ENCODE data around the gene RAD9A.
"Not testable (repeated sequence)": the region's sequence is repeated elsewhere in the genome, so short reads cannot be mapped to it uniquely, and the experiment has no call there.

Gene RAD9A

GRCh38 chr11:67400942-67401494, 9.2 kb downstream of the RAD9A start:
- H3K79me2 ChIP-seq (ENCODE audit: low read length): peaks cover 21% of the 10 kb centered on the region

GRCh38 chr11:67401495-67402191, 9.9 kb downstream of the RAD9A start, which contains the start of gene PPP1CA:
TSS of gene PPP1CA (minus strand) at chr11:67401858. CDS start at chr11:67401782, 76 bp downstream.
- peak within 1 kb of the TSS; percentile 97 for H3K9ac ChIP-seq (ENCODE audit: low read length)
- peaks cover 34% of the 10 kb centered on the region for H3K36me3 ChIP-seq (replicated peaks; ENCODE audit: low read depth, low read length)
- peak within 1 kb of the TSS; percentile 79 for H3K27ac ChIP-seq (ENCODE audit: low read length)
- peak within 1 kb of the TSS; percentile 94 for H3K4me3 ChIP-seq (ENCODE audit: low read length)
- no peaks in the 10 kb centered on the region for H3K27me3 ChIP-seq (ENCODE audit: low read depth, low read length)
- peaks cover 21% of the 10 kb centered on the region for H3K79me2 ChIP-seq (ENCODE audit: low read length)
- TF ChIP-seq CTCF (IDR thresholded peaks at IDR 0.05; ENCODE audit: low read depth, low read length): peak; percentile 27
- TF ChIP-seq EZH2phosphoT487 (IDR thresholded peaks at IDR 0.05; ENCODE audit: low read depth): no peak
- no peaks in the 10 kb centered on the region for H3K9me3 ChIP-seq (ENCODE audit: insufficient read depth, low read length)
- H3K4me1 ChIP-seq (ENCODE audit: low read length): peaks cover 39% of the 10 kb centered on the region
- H2AFZ ChIP-seq (ENCODE audit: low read depth, low read length): 0 out of 2 replicates have a peak within 1 kb of the TSS, but pooled peaks have one; percentile 45
- H4K20me1 ChIP-seq (ENCODE audit: insufficient read depth, low read length): peaks cover 8% of the 10 kb centered on the region; the same call in 1 of the 2 replicates
- peak within 1 kb of the TSS; percentile 98 for H3K4me2 ChIP-seq (ENCODE audit: low read length)

More at GRCh38 chr11:67400942-67401494, 9.2 kb downstream of the RAD9A start:
- Histone ChIP-seq H3K4me2 (ENCODE audit: low read length) (peak overlapping the region; percentile 93), H3K36me3 (replicated peaks; ENCODE audit: low read depth, low read length) (peaks cover 39% of the 10 kb centered on the region), H3K27ac (ENCODE audit: low read length) (peak overlapping the region; percentile 67), H3K4me3 (ENCODE audit: low read length) (peak overlapping the region; percentile 94), H3K4me1 (ENCODE audit: low read length) (peaks cover 39% of the 10 kb centered on the region), H3K9ac (ENCODE audit: low read length) (peak overlapping the region; percentile 97), H2AFZ (ENCODE audit: low read depth, low read length) (no peak overlapping the region), H3K27me3 (ENCODE audit: low read depth, low read length) (no peaks in the 10 kb centered on the region), H3K9me3 (ENCODE audit: insufficient read depth, low read length) (no peaks in the 10 kb centered on the region), H4K20me1 (ENCODE audit: insufficient read depth, low read length) (peaks cover 11% of the 10 kb centered on the region; the same call in 1 of the 2 replicates)
- TF ChIP-seq EZH2phosphoT487 (IDR thresholded peaks at IDR 0.05; ENCODE audit: low read depth) (no peak), CTCF (IDR thresholded peaks at IDR 0.05; ENCODE audit: low read depth, low read length) (no peak)

DNA sequence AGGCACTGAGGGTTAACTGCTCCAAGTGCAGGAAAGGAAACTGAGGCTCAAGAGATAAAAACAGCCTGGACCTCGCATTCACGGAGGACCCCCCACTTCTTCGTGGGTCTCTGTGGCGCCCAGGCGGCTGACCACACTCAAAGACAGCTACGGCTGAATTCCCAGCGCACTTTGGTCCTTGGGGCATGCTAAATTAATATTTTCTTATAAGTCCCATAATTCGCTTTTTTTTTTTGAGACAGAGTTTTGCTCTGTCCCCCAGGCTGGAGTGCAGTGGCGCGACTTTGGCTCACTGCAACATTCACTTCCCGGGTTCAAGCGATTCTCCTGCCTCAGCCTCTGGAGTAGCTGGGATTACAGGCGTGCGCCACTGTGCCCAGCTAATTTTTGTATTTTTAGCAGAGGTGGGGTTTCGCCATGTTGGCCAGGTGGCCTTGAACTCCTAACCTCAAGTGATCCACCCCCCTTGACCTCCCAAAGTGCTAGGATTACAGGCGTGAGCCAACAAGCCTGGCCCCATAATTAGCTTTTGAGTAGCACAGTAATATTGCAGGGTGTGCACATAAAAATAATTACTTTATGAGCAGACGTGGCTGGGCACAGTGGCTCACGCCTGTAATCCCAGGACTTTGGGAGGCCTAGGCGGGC, 10.5 kb downstream of the RAD9A start:
- H3K27me3 ChIP-seq (ENCODE audit: low read depth, low read length); H4K20me1 ChIP-seq (ENCODE audit: insufficient read depth, low read length); H3K9me3 ChIP-seq (ENCODE audit: insufficient read depth, low read length): not testable (repeated sequence)
- Histone ChIP-seq H3K27ac (ENCODE audit: low read length) (peak overlapping the region; percentile 79), H3K79me2 (ENCODE audit: low read length) (peaks cover 21% of the 10 kb centered on the region), H2AFZ (ENCODE audit: low read depth, low read length) (0 out of 2 replicates have a peak overlapping the region, but pooled peaks have one; percentile 45), H3K36me3 (replicated peaks; ENCODE audit: low read depth, low read length) (peaks cover 31% of the 10 kb centered on the region), H3K4me2 (ENCODE audit: low read length) (peak overlapping the region; percentile 98), H3K9ac (ENCODE audit: low read length) (peak overlapping the region; percentile 85), H3K4me3 (ENCODE audit: low read length) (peak overlapping the region; percentile 80), H3K4me1 (ENCODE audit: low read length) (peaks cover 39% of the 10 kb centered on the region)

GRCh38 chr11:67403085-67403484, 11.3 kb downstream of the RAD9A start:
- H4K20me1 ChIP-seq (ENCODE audit: insufficient read depth, low read length); H2AFZ ChIP-seq (ENCODE audit: low read depth, low read length); H3K9me3 ChIP-seq (ENCODE audit: insufficient read depth, low read length); H3K27me3 ChIP-seq (ENCODE audit: low read depth, low read length): not testable (repeated sequence)
- H3K9ac ChIP-seq (ENCODE audit: low read length): peak overlapping the region; percentile 84
- H3K79me2 ChIP-seq (ENCODE audit: low read length): peaks cover 21% of the 10 kb centered on the region
- H3K36me3 ChIP-seq (replicated peaks; ENCODE audit: low read depth, low read length): peaks cover 23% of the 10 kb centered on the region
- peak overlapping the region; percentile 57 for H3K27ac ChIP-seq (ENCODE audit: low read length)
- peak overlapping the region; percentile 98 for H3K4me2 ChIP-seq (ENCODE audit: low read length)
- H3K4me1 ChIP-seq (ENCODE audit: low read length): peaks cover 39% of the 10 kb centered on the region
- peak overlapping the region; percentile 80 for H3K4me3 ChIP-seq (ENCODE audit: low read length)
